ENCODE data around the gene ITPKC. TPM values are rescaled to one million over a fixed set of nuclear protein-coding genes. Genes with fewer than 3 reads are reported as not detected.
A peak's percentile ranks its signal among the peaks of the same experiment; 100 is the strongest.

The ITPKC gene
- total and polyA plus RNA-seq, 11 donors: 6.9 to 27.3 (median 9.1) TPM

- 63 to 75% (median 68%) methylated on average over 16 to 18 of the region's 18 CpGs for WGBS, 4 donors
- peaks cover 0 to 86% (median 60%) of the 10 kb centered on the region in 9 donors for H3K36me3 ChIP-seq
- intact Hi-C loops (cut with DNase I): no loop called here
- peak overlapping the region in 6 of 12 donors; percentile 34 to 68 (median 48) for H3K27ac ChIP-seq
- peaks cover 0 to 29% (median 9%) of the 10 kb centered on the region in 12 donors for H3K4me1 ChIP-seq
- peak; percentile 57 to 83 (median 73) for ATAC-seq
- DNase-seq: peak in 3 of 5 donors; percentile 59 to 71 (median 65)
- no peak overlapping the region for H3K4me3 ChIP-seq
- no peaks in the 10 kb centered on the region for H3K9me3 ChIP-seq
- no peaks in the 10 kb centered on the region for H3K27me3 ChIP-seq
- TF ChIP-seq POLR2A (IDR thresholded peaks at IDR 0.05) (no peak), CTCF (IDR thresholded peaks at IDR 0.05) (peak in 11 of 12 donors; percentile 13 to 53 (median 37))
These were observed 14.4 kb upstream of the ITPKC start for GRCh38 chr19:40702337-40703012.

- TF ChIP-seq CTCF (IDR thresholded peaks at IDR 0.05) (no peak), POLR2A (IDR thresholded peaks at IDR 0.05) (no peak)
- DNase-seq: no peak
- Histone ChIP-seq H3K36me3 (peaks cover 0 to 90% (median 67%) of the 10 kb centered on the region in 9 donors), H3K9me3 (no peaks in the 10 kb centered on the region), H3K27ac (peak overlapping the region in 5 of 12 donors; percentile 34 to 68 (median 50)), H3K4me3 (no peak overlapping the region), H3K4me1 (peaks cover 0 to 29% (median 9%) of the 10 kb centered on the region in 12 donors), H3K27me3 (no peaks in the 10 kb centered on the region)
- intact Hi-C loops (cut with DNase I): no loop called here
- ATAC-seq: no peak
- WGBS, 4 donors: 89 to 92% (median 91%) methylated on average over 23 to 24 of the region's 24 CpGs
These were observed 13.7 kb upstream of the ITPKC start for GRCh38 chr19:40703029-40703755.

DNA sequence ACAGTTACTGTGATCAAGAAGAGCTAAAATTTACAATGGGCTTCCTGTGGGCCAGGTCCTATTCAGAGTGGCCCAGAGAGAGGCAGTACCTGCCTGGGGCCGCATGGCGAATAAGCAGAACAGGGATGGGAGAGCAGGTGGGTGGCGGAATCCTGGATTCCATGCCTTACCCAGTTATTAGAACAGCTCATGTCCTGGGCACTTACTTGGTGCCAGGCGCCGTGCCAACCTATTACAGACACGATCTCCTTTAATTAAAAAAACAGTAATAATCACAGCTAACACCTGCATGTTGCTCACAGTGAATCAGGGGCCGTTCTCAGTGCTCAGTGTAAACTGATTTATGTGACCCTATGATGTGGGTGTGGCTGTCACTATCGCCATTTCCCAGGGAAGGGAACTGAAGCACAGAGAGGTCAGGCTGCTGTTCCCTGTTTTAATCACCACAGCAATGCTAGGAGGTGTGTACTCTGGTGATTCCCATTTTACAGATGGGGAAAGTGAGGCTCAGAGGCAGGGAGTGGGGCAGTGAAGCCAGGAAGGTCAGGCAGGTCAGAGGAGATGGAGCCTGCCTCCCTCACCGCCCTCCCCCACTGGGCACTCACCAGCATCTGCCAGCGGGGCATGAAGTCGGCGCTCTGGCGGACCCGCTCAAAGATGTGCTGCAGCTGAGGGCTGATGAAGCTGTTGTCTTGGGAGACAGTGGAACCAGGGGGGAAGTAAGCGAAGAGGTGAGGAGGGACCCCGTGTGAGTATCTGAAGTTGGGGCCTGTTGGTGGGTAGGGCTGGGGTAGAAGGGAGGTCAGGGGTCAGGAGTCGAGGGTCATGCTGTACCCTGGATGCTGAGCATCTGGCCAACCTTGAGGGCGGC, 12.2 kb upstream of the ITPKC start:
- Histone ChIP-seq H3K4me1 (peaks cover 0 to 29% (median 9%) of the 10 kb centered on the region in 12 donors), H3K27me3 (no peaks in the 10 kb centered on the region), H3K27ac (peak overlapping the region in 10 of 12 donors; percentile 21 to 88 (median 72)), H3K9me3 (no peaks in the 10 kb centered on the region), H3K36me3 (peaks cover 0 to 92% (median 77%) of the 10 kb centered on the region in 9 donors), H3K4me3 (no peak overlapping the region)
- 88 to 92% (median 90%) methylated on average over 17 to 18 of the region's 18 CpGs for WGBS, 4 donors
- no peak for DNase-seq
- TF ChIP-seq POLR2A (IDR thresholded peaks at IDR 0.05) (no peak), CTCF (IDR thresholded peaks at IDR 0.05) (no peak)
- peak in 1 of 4 donors; percentile 8 for ATAC-seq
- intact Hi-C loops (cut with DNase I): no loop called here
